H1 (cell line): Measurements from ENCODE around the gene WDR81. TPM values are rescaled to one million over a fixed set of nuclear protein-coding genes. Genes with fewer than 3 reads are reported as not detected.

Source experiments
- CTCF ChIA-PET: fragments of 300-600 bp; sonication (Branson Sonifier 250); formaldehyde crosslinking; loops from one replicate; lab custom pipeline; 2021; ENCODE audit not compliant: partially characterized antibody; lab: Charles Lee
- POLR2A ChIA-PET: fragments of 300-600 bp; sonication (Branson Sonifier 250); formaldehyde crosslinking; loops from one replicate; lab custom pipeline; 2021; ENCODE audit warnings: inconsistent platforms; ENCODE audit not compliant: partially characterized antibody; lab: Charles Lee
- DNase-seq, 2 experiments: peaks; one replicate each; pipeline versions ENCODE4 v3.0.0 to v3.0.0-alpha.2; 2010 to 2022; ENCODE audit warnings: low spot score in 2 of 2, low read depth in 1 of 2, mixed read lengths in 1 of 2
- FAIRE-seq: peaks from 2 replicates; lab custom pipeline; 2011; peaks lifted over from hg19 to GRCh38; lab: Jason Lieb, UNC
- H2AFZ ChIP-seq: 2 replicates; pipeline ENCODE4 v1.8.1; 2012; ENCODE audit warnings: low read length, inconsistent platforms
- H2AK5ac ChIP-seq: 2 replicates; pipeline ENCODE4 v1.6.1; 2013; ENCODE audit warnings: low read depth, low read length
- H2BK120ac ChIP-seq: replicated peaks from 2 replicates; pipeline ENCODE3; 2013; ENCODE audit warnings: low read depth, low read length, inconsistent platforms
- H2BK12ac ChIP-seq: 2 replicates; pipeline ENCODE4 v1.6.1; 2013; ENCODE audit warnings: low read depth, low read length
- H2BK15ac ChIP-seq: 2 replicates; pipeline ENCODE4 v1.6.1; 2013; ENCODE audit warnings: low read length
- H2BK20ac ChIP-seq: 2 replicates; pipeline ENCODE4 v1.6.1; 2013; ENCODE audit warnings: low read length
- H2BK5ac ChIP-seq: 2 replicates; pipeline ENCODE4 v1.6.1; 2013; ENCODE audit warnings: low read depth, low read length
- H3K14ac ChIP-seq: 2 replicates; pipeline ENCODE4 v1.6.1; 2013; ENCODE audit warnings: inconsistent platforms; ENCODE audit not compliant: insufficient read length
- H3K18ac ChIP-seq: 2 replicates; pipeline ENCODE4 v1.6.1; 2013; ENCODE audit warnings: low read length; ENCODE audit errors: extremely low read depth
- H3K23ac ChIP-seq: 2 replicates; pipeline ENCODE4 v1.6.1; 2013; ENCODE audit warnings: inconsistent platforms; ENCODE audit not compliant: insufficient read length
- H3K23me2 ChIP-seq: 2 replicates; pipeline ENCODE4 v1.6.1; 2013; ENCODE audit warnings: low read depth, low read length
- H3K27ac ChIP-seq: 2 replicates; pipeline ENCODE4 v1.6.1; 2011; ENCODE audit warnings: low read depth, low read length, inconsistent platforms
- H3K27me3 ChIP-seq, 4 experiments: replicated peaks in 1 of 4; 1 replicate in 1 of 4; 2 replicates in 3 of 4; pipeline versions ENCODE4 v1.6.1 to v1.8.1; 2011 to 2013; ENCODE audit warnings: low read length in 3 of 4, mild to moderate bottlenecking in 3 of 4, inconsistent platforms in 2 of 4, mixed read lengths in 2 of 4, moderate library complexity in 1 of 4; ENCODE audit not compliant: control insufficient read depth in 3 of 4, insufficient read depth in 3 of 4; ENCODE audit errors: extremely low read depth in 1 of 4
- H3K36me3 ChIP-seq, 4 experiments: 2 replicates each; pipeline versions ENCODE4 v1.6.1 to v1.8.1; 2011 to 2013; ENCODE audit warnings: mild to moderate bottlenecking in 4 of 4, low read length in 3 of 4, moderate library complexity in 2 of 4, control low read depth in 1 of 4, inconsistent platforms in 1 of 4; ENCODE audit not compliant: insufficient read depth in 4 of 4, control insufficient read depth in 2 of 4
- H3K4ac ChIP-seq: replicated peaks from 2 replicates; pipeline ENCODE3; 2013; ENCODE audit warnings: low read length, low read depth, mixed read lengths, inconsistent platforms; ENCODE audit not compliant: insufficient read length
- H3K4me1 ChIP-seq, 4 experiments: replicated peaks in 1 of 4; 1 replicate in 1 of 4; 2 replicates in 3 of 4; pipeline versions ENCODE4 v1.6.1 to v1.8.1; 2011 to 2013; ENCODE audit warnings: low read length in 3 of 4, inconsistent platforms in 2 of 4, mixed read lengths in 1 of 4; ENCODE audit not compliant: insufficient read depth in 4 of 4, control insufficient read depth in 3 of 4
- H3K4me2 ChIP-seq, 2 experiments: 2 replicates each; pipeline versions ENCODE4 v1.6.1 to v1.8.1; 2011 to 2013; ENCODE audit warnings: low read depth in 2 of 2, low read length in 2 of 2, control low read depth in 1 of 2, inconsistent platforms in 1 of 2, mild to moderate bottlenecking in 1 of 2; ENCODE audit not compliant: insufficient read depth in 1 of 2
- H3K4me3 ChIP-seq, 4 experiments: fragments of 200-600, 300-600 bp in 1 of 4; sonication (generic), shearing (Covaris generic), sonication (Bioruptor Twin) in 1 of 4; 2 replicates each; pipeline versions ENCODE4 v1.5.1 to v1.8.1; 2011 to 2016; ENCODE audit warnings: low read length in 4 of 4, low read depth in 3 of 4, control low read depth in 2 of 4, inconsistent platforms in 2 of 4, mild to moderate bottlenecking in 2 of 4, mixed read lengths in 1 of 4, moderate library complexity in 1 of 4; ENCODE audit not compliant: insufficient read depth in 2 of 4; ENCODE audit errors: extremely low read depth in 1 of 4
- H3K56ac ChIP-seq: replicated peaks from 2 replicates; pipeline ENCODE3; 2013; ENCODE audit warnings: low read depth, mild to moderate bottlenecking, mixed read lengths, low read length, inconsistent platforms; ENCODE audit not compliant: insufficient read length
- H3K79me1 ChIP-seq: 2 replicates; pipeline ENCODE4 v1.6.1; 2013; ENCODE audit warnings: low read depth, low read length, control low read depth
- H3K79me2 ChIP-seq, 2 experiments: 2 replicates each; pipeline versions ENCODE4 v1.6.1 to v1.8.1; 2012 to 2013; ENCODE audit warnings: low read length in 2 of 2, mild to moderate bottlenecking in 2 of 2, inconsistent platforms in 1 of 2; ENCODE audit not compliant: insufficient read depth in 2 of 2, control insufficient read depth in 1 of 2
- H3K9ac ChIP-seq, 4 experiments: replicated peaks in 1 of 4; 1 replicate in 1 of 4; 2 replicates in 3 of 4; pipeline versions ENCODE4 v1.6.1 to v1.8.1; 2011 to 2013; ENCODE audit warnings: low read depth in 3 of 4, low read length in 3 of 4, control low read depth in 2 of 4, mild to moderate bottlenecking in 2 of 4, moderate library complexity in 2 of 4, inconsistent platforms in 1 of 4; ENCODE audit errors: extremely low read depth in 1 of 4
- H3K9me3 ChIP-seq, 2 experiments: 2 replicates each; pipeline versions ENCODE4 v1.6.1 to v1.8.1; 2012 to 2013; ENCODE audit warnings: mild to moderate bottlenecking in 2 of 2, moderate library complexity in 2 of 2, control low read depth in 1 of 2, inconsistent platforms in 1 of 2, low read depth in 1 of 2, low read length in 1 of 2, mixed read lengths in 1 of 2; ENCODE audit not compliant: insufficient read depth in 2 of 2
- H4K20me1 ChIP-seq, 2 experiments: replicated peaks in 1 of 2; 2 replicates each; pipeline versions ENCODE3 to v1.8.1; 2011 to 2013; ENCODE audit warnings: inconsistent platforms in 2 of 2, low read length in 2 of 2, mild to moderate bottlenecking in 1 of 2; ENCODE audit not compliant: insufficient read depth in 2 of 2, control insufficient read depth in 1 of 2
- H4K5ac ChIP-seq: 2 replicates; pipeline ENCODE4 v1.6.1; 2013; ENCODE audit warnings: low read length, low read depth, mixed read lengths, inconsistent platforms; ENCODE audit not compliant: insufficient read length
- H4K8ac ChIP-seq: 2 replicates; pipeline ENCODE4 v1.8.0; 2013; ENCODE audit warnings: mild to moderate bottlenecking, moderate library complexity, low read length, inconsistent platforms; ENCODE audit not compliant: insufficient read depth; ENCODE audit errors: extremely low read depth
- H4K91ac ChIP-seq: replicated peaks from 2 replicates; pipeline ENCODE3; 2013; ENCODE audit warnings: low read length, mixed read lengths, inconsistent platforms; ENCODE audit not compliant: insufficient read length
- BACH1 ChIP-seq: IDR thresholded peaks from 2 replicates; pipeline ENCODE4 v1.6.1; 2012; ENCODE audit warnings: low read length, improper control_type of control experiment
- BCL11A ChIP-seq, 2 experiments: IDR thresholded peaks; one replicate each; pipeline ENCODE4 v1.6.1; 2011; ENCODE audit warnings: low read depth in 2 of 2, low read length in 2 of 2, mild to moderate bottlenecking in 2 of 2
- CTBP2 ChIP-seq: IDR thresholded peaks from 2 replicates; pipeline ENCODE4 v1.7.0; 2011; ENCODE audit warnings: borderline replicate concordance, mild to moderate bottlenecking, moderate library complexity, mixed read lengths, low read length; ENCODE audit not compliant: insufficient read depth, insufficient read length
- SP1 ChIP-seq: IDR thresholded peaks from 2 replicates; pipeline ENCODE4 v1.6.1; 2011; ENCODE audit warnings: low read depth, low read length
- SRF ChIP-seq: IDR thresholded peaks from 2 replicates; pipeline ENCODE4 v1.6.1; 2011; ENCODE audit warnings: mild to moderate bottlenecking, low read depth, low read length, moderate library complexity
- SUZ12 ChIP-seq: fragments of 200-600 bp; sonication (generic); IDR thresholded peaks from 2 replicates; pipeline ENCODE4 v1.6.1; 2012; ENCODE audit warnings: mild to moderate bottlenecking, inconsistent platforms, low read length, moderate library complexity, mixed read lengths
- TCF12 ChIP-seq: IDR thresholded peaks from 2 replicates; pipeline ENCODE4 v1.6.1; 2011; ENCODE audit warnings: low read depth, mild to moderate bottlenecking, low read length
- WGBS, 2 experiments: shearing (Covaris generic) in 1 of 2; methylation state at CpG; one replicate each; pipeline versions ENCODE4 v1.1.6 to v1.1.7; 2013 to 2015; ENCODE audit warnings: low lambda C conversion rate in 2 of 2, mixed read lengths in 2 of 2, inconsistent platforms in 1 of 2, low coverage in 1 of 2, missing lambda C conversion rate in 1 of 2; ENCODE audit not compliant: insufficient replicate concordance in 2 of 2, insufficient coverage in 1 of 2, insufficient read length in 1 of 2; ENCODE audit errors: extremely low coverage in 1 of 2, missing lambda C conversion rate in 1 of 2; 5-methylcytosine and 5-hydroxymethylcytosine counted together
- polyA plus RNA-seq, 7 experiments: library from polyadenylated mRNA; depleted of rRNA in 3 of 7; stranded (reverse) in 5 of 7; unstranded in 2 of 7; fragments of >200 nt in 5 of 7; fragments of 200-250 nt in 2 of 7; gene quantifications; 1 replicate in 5 of 7; 2 replicates in 1 of 7; 4 replicates in 1 of 7; pipeline versions ENCODE4 v1.2.1 to v1.2.3, GENCODE V29; 2011 to 2013; ENCODE audit warnings: missing spikeins in 2 of 7, mixed read lengths in 2 of 7
- total RNA-seq: library from RNA; stranded (reverse); fragmentation: NEBNext Ultra II Directional; extraction: Animal tissue kit (Norgen Biotek cat#: 25700); gene quantifications from 2 replicates; pipeline ENCODE4 v1.2.1, GENCODE V29; 2021
- TF ChIP-seq, protein P1 (sequence below): IDR thresholded peaks from 2 replicates; pipeline ENCODE4 v1.6.1; 2011; ENCODE audit warnings: low read length, improper control_type of control experiment

WDR81 gene
- total and polyA plus RNA-seq, 2 of the 8 experiments (the other 6 are each of a cell fraction or from before 2014, with no cell fraction given) = 9.1 to 12.3 TPM

DNA sequence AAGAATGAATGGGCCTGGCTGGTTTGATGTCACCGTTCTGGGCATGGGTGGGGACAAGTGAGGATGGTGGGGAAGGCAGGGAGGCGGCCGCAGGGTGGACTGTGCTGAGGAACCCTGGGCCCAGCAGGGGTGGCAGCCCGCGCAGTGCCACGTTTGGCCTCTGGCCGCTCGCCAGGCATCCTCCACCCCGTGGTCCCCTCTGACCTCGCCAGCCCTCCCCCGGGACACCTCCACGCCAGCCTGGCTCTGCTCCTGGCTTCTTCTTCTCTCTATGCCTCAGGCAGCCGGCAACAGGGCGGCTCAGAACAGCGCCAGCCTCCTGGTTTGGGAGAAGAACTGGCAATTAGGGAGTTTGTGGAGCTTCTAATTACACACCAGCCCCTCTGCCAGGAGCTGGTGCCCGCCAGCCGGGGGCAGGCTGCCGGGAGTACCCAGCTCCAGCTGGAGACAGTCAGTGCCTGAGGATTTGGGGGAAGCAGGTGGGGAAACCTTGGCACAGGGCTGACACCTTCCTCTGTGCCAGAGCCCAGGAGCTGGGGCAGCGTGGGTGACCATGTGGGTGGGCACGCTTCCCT, 30.8 kb downstream of the WDR81 start:
- 92% methylated on average over 19 of the region's 20 CpGs; no CpG with 5 or more reads in 1 of the 2 experiments for WGBS, 2 experiments
- no peaks in the 10 kb centered on the region for H3K27me3 ChIP-seq

More for the DNA sequence above, 30.8 kb downstream of the WDR81 start:
- Histone ChIP-seq H3K9me3 (no peaks in the 10 kb centered on the region), H3K4me2 (no peak overlapping the region), H3K9ac (no peak overlapping the region), H2AFZ (no peak overlapping the region), H2BK120ac (no peak overlapping the region), H2BK15ac (no peak overlapping the region), H3K56ac (no peak overlapping the region), H2BK5ac (peak overlapping the region; percentile 21; the same call in 1 of the 2 replicates), H4K20me1 (no peaks in the 10 kb centered on the region), H4K8ac (no peak overlapping the region), H3K4ac (no peak overlapping the region), H3K79me1 (no peaks in the 10 kb centered on the region), H3K23me2 (no peaks in the 10 kb centered on the region)
- FAIRE-seq = no peak
- POLR2A ChIA-PET = interaction anchor here (0.6 to 5.2 kb wide), 5 partner anchors 11 to 47 kb away, joined by 3 to 30 read pairs (median 3); no protein-coding TSS in a partner anchor
- TF ChIP-seq BACH1 = no peak
- no peak for TF ChIP-seq TCF12
- TF ChIP-seq SP1 = no peak
- no peak for TF ChIP-seq SUZ12
- TF ChIP-seq SRF = no peak
- no peak for TF ChIP-seq BCL11A (IDR thresholded peaks at IDR 0.05; ENCODE audit: low read depth in 2 of 2, low read length in 2 of 2)
- TF ChIP-seq, protein P1, sequence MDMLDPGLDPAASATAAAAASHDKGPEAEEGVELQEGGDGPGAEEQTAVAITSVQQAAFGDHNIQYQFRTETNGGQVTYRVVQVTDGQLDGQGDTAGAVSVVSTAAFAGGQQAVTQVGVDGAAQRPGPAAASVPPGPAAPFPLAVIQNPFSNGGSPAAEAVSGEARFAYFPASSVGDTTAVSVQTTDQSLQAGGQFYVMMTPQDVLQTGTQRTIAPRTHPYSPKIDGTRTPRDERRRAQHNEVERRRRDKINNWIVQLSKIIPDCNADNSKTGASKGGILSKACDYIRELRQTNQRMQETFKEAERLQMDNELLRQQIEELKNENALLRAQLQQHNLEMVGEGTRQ = no peak
- TF ChIP-seq CTBP2 = no peak
- TF ChIP-seq, all 59 proteins: peak for 0
- H3K18ac ChIP-seq = no peak overlapping the region; the same call in 1 of the 2 replicates
- no peak overlapping the region for H4K5ac ChIP-seq
- CTCF ChIA-PET = interaction anchor here (0.6 to 6.8 kb wide), 7 partner anchors 11 to 92 kb away, joined by 3 to 48 read pairs (median 5); no protein-coding TSS in a partner anchor
- no peak for DNase-seq
- H3K14ac ChIP-seq = no peak overlapping the region
- H4K91ac ChIP-seq = no peak overlapping the region
- H2BK20ac ChIP-seq = no peak overlapping the region
- no peak overlapping the region for H2BK12ac ChIP-seq
- H3K23ac ChIP-seq = no peak overlapping the region
- peaks cover 0 to 16% (median 11%) of the 10 kb centered on the region in 4 experiments; a peak in 6 of 7 replicates for H3K4me1 ChIP-seq
- no peak overlapping the region for H3K27ac ChIP-seq
- H3K36me3 ChIP-seq = no peaks in the 10 kb centered on the region
- no peak overlapping the region for H3K4me3 ChIP-seq
- H2AK5ac ChIP-seq = no peak overlapping the region
- no peaks in the 10 kb centered on the region for H3K79me2 ChIP-seq
